ENCODE results near the gene FAM168A. TPM values are rescaled to one million over a fixed set of nuclear protein-coding genes. Genes with fewer than 3 reads are reported as not detected.

The FAM168A gene
- total and polyA plus RNA-seq, 2 donors (not counting 1 experiment from before 2014, with no cell fraction given), result 16.3 to 23.8 TPM

DNA sequence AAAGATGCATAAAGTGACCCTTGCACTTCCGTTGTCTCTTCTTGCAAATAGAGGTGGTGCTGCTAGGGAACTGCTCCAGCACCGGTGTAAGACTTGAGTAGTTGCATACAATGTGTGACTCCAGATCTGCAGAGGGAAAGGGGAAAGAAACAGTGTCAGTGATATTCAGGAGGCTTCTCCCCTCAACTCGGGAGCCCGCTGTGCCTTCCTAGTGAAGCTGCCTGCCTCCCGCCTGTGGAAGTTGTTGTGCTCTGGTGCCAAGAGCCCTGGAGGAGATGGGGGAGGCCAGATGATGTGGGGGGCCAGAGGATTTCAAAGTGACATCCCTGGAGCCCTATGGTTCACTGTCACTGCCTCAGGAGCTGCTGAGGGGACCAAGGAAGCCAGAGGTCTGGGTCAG is 191.3 kb downstream of the FAM168A start:
- H3K9me3 ChIP-seq (ENCODE audit: control insufficient read depth, insufficient read depth, low read depth, low read length), result no peaks in the 10 kb centered on the region
- no peak for TF ChIP-seq EZH2 (IDR thresholded peaks at IDR 0.05; ENCODE audit: low read length, missing control alignments)
- TF ChIP-seq, protein P1, sequence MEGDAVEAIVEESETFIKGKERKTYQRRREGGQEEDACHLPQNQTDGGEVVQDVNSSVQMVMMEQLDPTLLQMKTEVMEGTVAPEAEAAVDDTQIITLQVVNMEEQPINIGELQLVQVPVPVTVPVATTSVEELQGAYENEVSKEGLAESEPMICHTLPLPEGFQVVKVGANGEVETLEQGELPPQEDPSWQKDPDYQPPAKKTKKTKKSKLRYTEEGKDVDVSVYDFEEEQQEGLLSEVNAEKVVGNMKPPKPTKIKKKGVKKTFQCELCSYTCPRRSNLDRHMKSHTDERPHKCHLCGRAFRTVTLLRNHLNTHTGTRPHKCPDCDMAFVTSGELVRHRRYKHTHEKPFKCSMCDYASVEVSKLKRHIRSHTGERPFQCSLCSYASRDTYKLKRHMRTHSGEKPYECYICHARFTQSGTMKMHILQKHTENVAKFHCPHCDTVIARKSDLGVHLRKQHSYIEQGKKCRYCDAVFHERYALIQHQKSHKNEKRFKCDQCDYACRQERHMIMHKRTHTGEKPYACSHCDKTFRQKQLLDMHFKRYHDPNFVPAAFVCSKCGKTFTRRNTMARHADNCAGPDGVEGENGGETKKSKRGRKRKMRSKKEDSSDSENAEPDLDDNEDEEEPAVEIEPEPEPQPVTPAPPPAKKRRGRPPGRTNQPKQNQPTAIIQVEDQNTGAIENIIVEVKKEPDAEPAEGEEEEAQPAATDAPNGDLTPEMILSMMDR (conservative IDR thresholded peaks at IDR 0.05 in 1 of 2, IDR thresholded peaks at IDR 0.05 in 1 of 2; ENCODE audit: low read depth in 1 of 2, low read length in 2 of 2), result no peak

DNA sequence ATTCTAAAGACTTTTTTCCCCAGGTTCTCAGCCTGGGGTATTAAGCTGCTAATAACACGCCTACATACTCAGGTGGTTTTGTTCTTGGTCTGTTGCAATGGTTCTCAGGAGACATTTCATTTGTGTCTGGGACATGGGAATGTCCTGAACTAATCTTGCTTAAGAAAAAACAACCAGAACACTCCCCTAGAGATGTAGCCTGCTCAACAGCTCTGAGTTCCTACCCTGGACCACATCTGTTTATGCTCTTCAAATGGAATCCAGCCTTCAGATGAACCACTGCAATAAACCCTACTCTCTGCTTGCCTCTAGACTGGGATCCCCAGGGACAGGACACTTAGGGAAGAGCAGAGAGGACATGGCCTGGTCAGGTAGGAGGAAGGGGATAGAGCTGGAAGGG is 191.8 kb downstream of the FAM168A start:
- no peaks in the 10 kb centered on the region for H3K79me2 ChIP-seq (ENCODE audit: control insufficient read depth, insufficient read depth, low read length)
- H3K4me1 ChIP-seq (ENCODE audit: control insufficient read depth, extremely low read depth, insufficient read depth, low read length), result peaks cover 2% of the 10 kb centered on the region
- no peak overlapping the region for H3K27ac ChIP-seq (ENCODE audit: insufficient read depth, low read length)
- peaks cover 8% of the 10 kb centered on the region for H3K36me3 ChIP-seq (ENCODE audit: control insufficient read depth, insufficient read depth, low read length)
- no peak overlapping the region for H2AFZ ChIP-seq (ENCODE audit: low read length)
- no peaks in the 10 kb centered on the region for H4K20me1 ChIP-seq (ENCODE audit: control insufficient read depth, extremely low read depth, insufficient read depth, low read length)
- no peaks in the 10 kb centered on the region for H3K9me3 ChIP-seq (ENCODE audit: control insufficient read depth, insufficient read depth, low read depth, low read length)
- TF ChIP-seq, protein P1 (conservative IDR thresholded peaks at IDR 0.05 in 1 of 2, IDR thresholded peaks at IDR 0.05 in 1 of 2; ENCODE audit: low read depth in 1 of 2, low read length in 2 of 2), result no peak
- TF ChIP-seq EZH2 (IDR thresholded peaks at IDR 0.05; ENCODE audit: low read length, missing control alignments), result no peak
- no peak overlapping the region for H3K4me3 ChIP-seq (replicated peaks in 1 of 4; ENCODE audit: control extremely low read depth in 1 of 4, insufficient read depth in 1 of 4, low read depth in 3 of 4, low read length in 4 of 4)
- no peak overlapping the region for H3K9ac ChIP-seq (ENCODE audit: insufficient read depth, low read length)
- no peaks in the 10 kb centered on the region for H3K27me3 ChIP-seq (ENCODE audit: control insufficient read depth, insufficient read depth, low read length)
- no peak overlapping the region for H3K4me2 ChIP-seq (ENCODE audit: extremely low read depth, insufficient read depth, low read length)
- DNase-seq (ENCODE audit: low read depth in 2 of 2), result no peak

More for the DNA sequence above, 191.3 kb downstream of the FAM168A start:
- DNase-seq (ENCODE audit: low read depth in 2 of 2), result no peak
- H3K4me2 ChIP-seq (ENCODE audit: extremely low read depth, insufficient read depth, low read length), result no peak overlapping the region
- H3K27me3 ChIP-seq (ENCODE audit: control insufficient read depth, insufficient read depth, low read length), result no peaks in the 10 kb centered on the region
- no peak overlapping the region for H3K27ac ChIP-seq (ENCODE audit: insufficient read depth, low read length)
- H2AFZ ChIP-seq (ENCODE audit: low read length), result no peak overlapping the region
- no peaks in the 10 kb centered on the region for H4K20me1 ChIP-seq (ENCODE audit: control insufficient read depth, extremely low read depth, insufficient read depth, low read length)
- H3K36me3 ChIP-seq (ENCODE audit: control insufficient read depth, insufficient read depth, low read length), result peaks cover 6% of the 10 kb centered on the region
- no peak overlapping the region for H3K9ac ChIP-seq (ENCODE audit: insufficient read depth, low read length)
- no peaks in the 10 kb centered on the region for H3K79me2 ChIP-seq (ENCODE audit: control insufficient read depth, insufficient read depth, low read length)
- no peak overlapping the region for H3K4me3 ChIP-seq (replicated peaks in 1 of 4; ENCODE audit: control extremely low read depth in 1 of 4, insufficient read depth in 1 of 4, low read depth in 3 of 4, low read length in 4 of 4)
- H3K4me1 ChIP-seq (ENCODE audit: control insufficient read depth, extremely low read depth, insufficient read depth, low read length), result peaks cover 2% of the 10 kb centered on the region

DNA sequence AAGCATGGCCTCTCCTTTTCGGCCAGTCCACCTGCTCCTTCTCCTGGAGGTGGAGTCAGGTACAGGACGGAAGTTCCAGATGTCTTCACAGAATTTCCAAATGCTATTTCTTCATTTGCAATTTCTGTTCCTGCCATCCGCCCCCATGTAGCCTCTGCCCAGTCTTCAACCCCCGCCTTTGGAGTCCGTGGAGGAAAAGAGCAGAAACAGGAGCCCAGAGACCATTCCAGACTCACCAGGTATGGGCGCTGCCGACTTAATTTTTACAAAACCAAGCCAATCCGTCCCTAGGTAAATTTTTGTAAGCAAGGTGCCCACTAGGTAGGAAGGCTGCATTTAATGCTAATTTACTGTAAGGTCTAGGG is 192.8 kb downstream of the FAM168A start:
- H3K79me2 ChIP-seq (ENCODE audit: control insufficient read depth, insufficient read depth, low read length), result no peaks in the 10 kb centered on the region
- no peak overlapping the region for H3K4me2 ChIP-seq (ENCODE audit: extremely low read depth, insufficient read depth, low read length)
- no peaks in the 10 kb centered on the region for H3K27me3 ChIP-seq (ENCODE audit: control insufficient read depth, insufficient read depth, low read length)
- TF ChIP-seq EZH2 (IDR thresholded peaks at IDR 0.05; ENCODE audit: low read length, missing control alignments), result no peak
- TF ChIP-seq, protein P1 (conservative IDR thresholded peaks at IDR 0.05 in 1 of 2, IDR thresholded peaks at IDR 0.05 in 1 of 2; ENCODE audit: low read depth in 1 of 2, low read length in 2 of 2), result no peak
- H3K4me3 ChIP-seq (replicated peaks in 1 of 4; ENCODE audit: control extremely low read depth in 1 of 4, insufficient read depth in 1 of 4, low read depth in 3 of 4, low read length in 4 of 4), result no peak overlapping the region
- no peak overlapping the region for H2AFZ ChIP-seq (ENCODE audit: low read length)
- no peaks in the 10 kb centered on the region for H4K20me1 ChIP-seq (ENCODE audit: control insufficient read depth, extremely low read depth, insufficient read depth, low read length)
- H3K36me3 ChIP-seq (ENCODE audit: control insufficient read depth, insufficient read depth, low read length), result peaks cover 8% of the 10 kb centered on the region
- DNase-seq (ENCODE audit: low read depth in 2 of 2), result no peak
- H3K27ac ChIP-seq (ENCODE audit: insufficient read depth, low read length), result no peak overlapping the region
- no peaks in the 10 kb centered on the region for H3K9me3 ChIP-seq (ENCODE audit: control insufficient read depth, insufficient read depth, low read depth, low read length)
- H3K4me1 ChIP-seq (ENCODE audit: control insufficient read depth, extremely low read depth, insufficient read depth, low read length), result no peaks in the 10 kb centered on the region
- H3K9ac ChIP-seq (ENCODE audit: insufficient read depth, low read length), result no peak overlapping the region
